ENCODE results near the gene TMEM245. TPM values are rescaled to one million over a fixed set of nuclear protein-coding genes. Genes with fewer than 3 reads are reported as not detected.

The TMEM245 gene
- polyA plus RNA-seq, 1 experiment = 30.4 TPM

GRCh38 chr9:109118808-109119438, 824 bp downstream of the TMEM245 start:
- ChIA-PET CTCF (interaction anchor here (0.9 to 1.0 kb wide), 2 partner anchors 105 to 165 kb away, joined by 4 read pairs; partner anchors contain the start of gene CTNNAL1), POLR2A (interaction anchor here (0.6 kb wide), 1 partner anchor 191 kb away, joined by 4 read pairs; no protein-coding TSS in a partner anchor)
- Histone ChIP-seq H3K4me3 (ENCODE audit: low read depth, low read length) (peak overlapping the region; percentile 91), H3K27me3 (ENCODE audit: control insufficient read depth, insufficient read depth, low read length) (no peaks in the 10 kb centered on the region), H3K36me3 (ENCODE audit: control insufficient read depth, insufficient read depth, low read length) (no peaks in the 10 kb centered on the region)
- TF ChIP-seq CTCF (IDR thresholded peaks at IDR 0.05; ENCODE audit: insufficient read depth, low read depth, low read length) = no peak
- no peak for DNase-seq (ENCODE audit: low read depth)

GRCh38 chr9:109117856-109118807, 1.6 kb downstream of the TMEM245 start:
- no peaks in the 10 kb centered on the region for H3K27me3 ChIP-seq (ENCODE audit: control insufficient read depth, insufficient read depth, low read length)
- no peaks in the 10 kb centered on the region for H3K36me3 ChIP-seq (ENCODE audit: control insufficient read depth, insufficient read depth, low read length)
- no peak for DNase-seq (ENCODE audit: low read depth)
- ChIA-PET CTCF (interaction anchor here (0.9 kb wide), 1 partner anchor 164 kb away, joined by 4 read pairs; no protein-coding TSS in a partner anchor), POLR2A (interaction anchor here (0.6 kb wide), 2 partner anchors 9 to 190 kb away, joined by 4 to 7 read pairs; no protein-coding TSS in a partner anchor)
- peak overlapping the region; percentile 91 for H3K4me3 ChIP-seq (ENCODE audit: low read depth, low read length)
- no peak for TF ChIP-seq CTCF (IDR thresholded peaks at IDR 0.05; ENCODE audit: insufficient read depth, low read depth, low read length)

GRCh38 chr9:109115931-109116526, 3.7 kb downstream of the TMEM245 start:
- ChIA-PET CTCF (no interaction called here), POLR2A (no interaction called here)
- no peaks in the 10 kb centered on the region for H3K27me3 ChIP-seq (ENCODE audit: control insufficient read depth, insufficient read depth, low read length)
- no peak overlapping the region for H3K4me3 ChIP-seq (ENCODE audit: low read depth, low read length)
- no peaks in the 10 kb centered on the region for H3K36me3 ChIP-seq (ENCODE audit: control insufficient read depth, insufficient read depth, low read length)
- no peak for DNase-seq (ENCODE audit: low read depth)
- no peak for TF ChIP-seq CTCF (IDR thresholded peaks at IDR 0.05; ENCODE audit: insufficient read depth, low read depth, low read length)

GRCh38 chr9:109114670-109115069, 5.1 kb downstream of the TMEM245 start:
- Histone ChIP-seq H3K4me3 (ENCODE audit: low read depth, low read length) (no peak overlapping the region), H3K27me3 (ENCODE audit: control insufficient read depth, insufficient read depth, low read length) (no peaks in the 10 kb centered on the region), H3K36me3 (ENCODE audit: control insufficient read depth, insufficient read depth, low read length) (no peaks in the 10 kb centered on the region)
- CTCF ChIA-PET = interaction anchor here (0.6 kb wide), 1 partner anchor 184 kb away, joined by 3 read pairs; no protein-coding TSS in a partner anchor
- no peak for TF ChIP-seq CTCF (IDR thresholded peaks at IDR 0.05; ENCODE audit: insufficient read depth, low read depth, low read length)
- POLR2A ChIA-PET = no interaction called here
- DNase-seq (ENCODE audit: low read depth) = no peak
